ENCODE results near the gene AKAP12. TPM values are rescaled to one million over a fixed set of nuclear protein-coding genes. Genes with fewer than 3 reads are reported as not detected.

AKAP12 gene
- total RNA-seq, 1 experiment from 2014 or later: 109 TPM

GRCh38 chr6:151211075-151211474, 28.7 kb upstream of the AKAP12 start:
- ChIA-PET POLR2A (ENCODE audit: unreplicated experiment) (no interaction called here), CTCF (no interaction called here)
- Histone ChIP-seq H3K9me2 (replicated peaks; ENCODE audit: low read length) (no peaks in the 10 kb centered on the region), H2AFZ (ENCODE audit: low read length) (no peak overlapping the region), H3K36me3 (ENCODE audit: low read depth, low read length) (no peaks in the 10 kb centered on the region), H3K27ac (ENCODE audit: low read length) (no peak overlapping the region), H3K27me3 (ENCODE audit: low read length) (no peaks in the 10 kb centered on the region), H4K20me1 (ENCODE audit: low read length) (no peaks in the 10 kb centered on the region), H3K4me3 (ENCODE audit: low read length) (no peak overlapping the region), H3K4me2 (ENCODE audit: low read length) (no peak overlapping the region), H3F3A (ENCODE audit: low read length, unreplicated experiment) (no peaks in the 10 kb centered on the region), H3K9ac (ENCODE audit: low read length) (no peak overlapping the region), H3K9me3 (ENCODE audit: low read length) (no peaks in the 10 kb centered on the region), H3K4me1 (ENCODE audit: insufficient read depth, low read length) (peaks cover 13% of the 10 kb centered on the region), H3K79me2 (ENCODE audit: low read length) (no peaks in the 10 kb centered on the region)
- TF ChIP-seq EZH2phosphoT487 (IDR thresholded peaks at IDR 0.05; ENCODE audit: borderline replicate concordance, low read length): no peak
- no peak for TF ChIP-seq CTCF (conservative IDR thresholded peaks at IDR 0.05; ENCODE audit: low read depth, low read length)
- TF ChIP-seq EZH2 (IDR thresholded peaks at IDR 0.05; ENCODE audit: low read length, unreplicated experiment): no peak
- ATAC-seq: no peak
- intact Hi-C loops (cut with micrococcal nuclease): no loop called here
- DNase-seq: no peak
- no TSS peak for BruUV-seq (replicated peaks)

- CTCF ChIA-PET: no interaction called here
- no peak for DNase-seq
- intact Hi-C loops (cut with micrococcal nuclease): no loop called here
Observed at GRCh38 chr6:151213352-151213751, 26.4 kb upstream of the AKAP12 start.

GRCh38 chr6:151215999-151216398, 23.8 kb upstream of the AKAP12 start:
- no peaks in the 10 kb centered on the region for H3K36me3 ChIP-seq (ENCODE audit: low read depth, low read length)
- ATAC-seq (no peak), DNase-seq (no peak)
- no peaks in the 10 kb centered on the region for H3K9me2 ChIP-seq (replicated peaks; ENCODE audit: low read length)
- TF ChIP-seq CTCF (conservative IDR thresholded peaks at IDR 0.05; ENCODE audit: low read depth, low read length) (no peak), EZH2phosphoT487 (IDR thresholded peaks at IDR 0.05; ENCODE audit: borderline replicate concordance, low read length) (no peak), EZH2 (IDR thresholded peaks at IDR 0.05; ENCODE audit: low read length, unreplicated experiment) (no peak)
- no peak overlapping the region for H3K4me3 ChIP-seq (ENCODE audit: low read length)
- H3K79me2 ChIP-seq (ENCODE audit: low read length): no peaks in the 10 kb centered on the region
- H3K4me2 ChIP-seq (ENCODE audit: low read length): no peak overlapping the region
- no TSS peak for BruUV-seq (replicated peaks)
- no peaks in the 10 kb centered on the region for H3K4me1 ChIP-seq (ENCODE audit: insufficient read depth, low read length)
- no peaks in the 10 kb centered on the region for H3K9me3 ChIP-seq (ENCODE audit: low read length)
- H2AFZ ChIP-seq (ENCODE audit: low read length): no peak overlapping the region
- no peaks in the 10 kb centered on the region for H3K27me3 ChIP-seq (ENCODE audit: low read length)
- no peaks in the 10 kb centered on the region for H3F3A ChIP-seq (ENCODE audit: low read length, unreplicated experiment)
- POLR2A ChIA-PET (ENCODE audit: unreplicated experiment): no interaction called here
- no peak overlapping the region for H3K27ac ChIP-seq (ENCODE audit: low read length)
- H4K20me1 ChIP-seq (ENCODE audit: low read length): no peaks in the 10 kb centered on the region
- CTCF ChIA-PET: no interaction called here
- intact Hi-C loops (cut with micrococcal nuclease): no loop called here
- no peak overlapping the region for H3K9ac ChIP-seq (ENCODE audit: low read length)

More at GRCh38 chr6:151213352-151213751, 26.4 kb upstream of the AKAP12 start:
- TF ChIP-seq CTCF (conservative IDR thresholded peaks at IDR 0.05; ENCODE audit: low read depth, low read length) (no peak), EZH2 (IDR thresholded peaks at IDR 0.05; ENCODE audit: low read length, unreplicated experiment) (no peak), EZH2phosphoT487 (IDR thresholded peaks at IDR 0.05; ENCODE audit: borderline replicate concordance, low read length) (no peak)
- Histone ChIP-seq H2AFZ (ENCODE audit: low read length) (no peak overlapping the region), H3K9ac (ENCODE audit: low read length) (no peak overlapping the region), H3K79me2 (ENCODE audit: low read length) (no peaks in the 10 kb centered on the region), H3K4me2 (ENCODE audit: low read length) (no peak overlapping the region), H3K4me3 (ENCODE audit: low read length) (no peak overlapping the region), H3K36me3 (ENCODE audit: low read depth, low read length) (no peaks in the 10 kb centered on the region), H3K9me3 (ENCODE audit: low read length) (no peaks in the 10 kb centered on the region), H3K27me3 (ENCODE audit: low read length) (no peaks in the 10 kb centered on the region), H4K20me1 (ENCODE audit: low read length) (no peaks in the 10 kb centered on the region), H3F3A (ENCODE audit: low read length, unreplicated experiment) (no peaks in the 10 kb centered on the region), H3K4me1 (ENCODE audit: insufficient read depth, low read length) (peaks cover 13% of the 10 kb centered on the region), H3K27ac (ENCODE audit: low read length) (no peak overlapping the region), H3K9me2 (replicated peaks; ENCODE audit: low read length) (no peaks in the 10 kb centered on the region)
- POLR2A ChIA-PET (ENCODE audit: unreplicated experiment): no interaction called here
- no peak for ATAC-seq
- BruUV-seq (replicated peaks): no TSS peak

Measured in PC-3 (cell line).